ENCODE results near the gene PDZD8.

The PDZD8 gene

GRCh38 chr10:117391436-117392205, 16.4 kb upstream of the PDZD8 start:
- DNase-seq: no peak

GRCh38 chr10:117390420-117390819, 15.2 kb upstream of the PDZD8 start:
- DNase-seq: no peak

GRCh38 chr10:117386805-117387204, 11.6 kb upstream of the PDZD8 start:
- no peak for DNase-seq

GRCh38 chr10:117382861-117383260, 7.6 kb upstream of the PDZD8 start:
- no peak for DNase-seq

DNA sequence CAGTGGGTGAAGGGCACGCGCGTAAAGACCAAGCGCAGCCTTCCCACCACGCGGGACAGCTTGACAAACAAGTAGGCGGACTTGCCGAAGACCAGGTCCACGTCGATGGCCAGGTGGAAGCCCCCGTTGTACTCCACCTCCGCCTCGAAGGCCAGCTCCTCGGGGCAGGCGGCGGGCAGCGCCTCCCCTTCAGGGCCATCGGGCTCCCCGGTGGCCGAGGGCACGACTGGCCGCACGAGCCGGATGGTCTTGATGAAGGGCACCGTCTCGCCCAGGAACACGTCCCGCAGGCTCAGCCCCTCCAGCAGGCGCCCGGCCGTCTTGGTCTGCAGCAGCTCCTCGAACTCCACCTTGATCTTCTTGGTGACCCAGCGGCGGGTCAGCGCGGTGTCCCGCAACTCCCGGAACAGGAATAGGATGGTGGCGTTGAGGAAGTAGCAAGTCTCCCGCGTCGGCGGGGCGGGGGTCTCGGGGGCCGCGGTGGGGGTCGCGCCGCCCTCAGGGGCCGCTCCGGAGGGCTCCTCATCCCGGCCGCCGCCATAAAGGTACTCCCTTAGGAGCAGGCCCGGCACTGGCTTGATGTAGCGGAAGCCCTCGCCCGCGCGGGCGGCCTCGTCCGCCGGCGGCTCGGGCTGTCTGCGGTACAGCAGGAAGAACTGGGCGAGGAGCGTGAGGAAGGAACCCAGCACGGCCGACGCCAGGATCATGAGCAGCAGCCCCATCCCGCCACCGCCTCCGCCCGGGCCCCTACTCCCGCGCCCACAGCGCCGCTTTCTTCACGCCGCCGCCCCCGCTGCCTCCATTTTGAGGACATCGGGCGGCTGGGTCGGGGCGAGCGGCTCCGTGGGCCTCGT, 507 bp downstream of the PDZD8 start:
- no peak for DNase-seq

DNA sequence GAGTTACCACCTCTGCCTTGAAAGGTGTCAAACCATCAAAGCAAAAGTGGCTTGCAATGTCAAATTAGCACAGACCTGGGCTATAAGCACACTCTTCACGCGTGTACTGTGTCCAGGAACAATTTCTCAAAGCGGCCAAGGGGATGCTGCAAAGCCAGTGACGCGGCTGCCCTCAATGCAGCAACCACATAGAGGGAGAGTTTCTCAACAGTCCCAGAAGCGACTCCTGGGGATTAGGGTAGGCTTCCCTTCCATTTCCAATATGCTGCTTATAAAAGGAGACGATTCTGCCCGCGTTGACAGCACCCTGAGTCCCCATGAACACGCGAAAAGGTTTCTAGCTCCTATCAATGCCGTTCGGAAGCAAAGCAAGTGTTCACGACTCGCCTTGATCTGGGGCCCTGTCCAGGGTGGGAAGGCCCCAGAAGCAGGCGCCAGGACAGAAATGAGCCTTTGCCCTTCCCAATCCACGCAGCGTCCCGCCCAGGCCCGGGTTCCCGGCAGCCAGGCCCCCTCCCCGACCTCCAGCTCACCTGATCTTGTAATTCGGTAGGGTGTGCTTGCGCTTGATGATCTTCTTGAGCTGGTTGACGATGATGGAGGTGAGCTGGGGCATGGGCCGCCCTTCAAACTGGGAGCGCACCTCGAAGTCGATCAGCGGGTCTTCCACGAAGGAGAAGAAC, 1.3 kb downstream of the PDZD8 start:
- no peak for DNase-seq

DNA sequence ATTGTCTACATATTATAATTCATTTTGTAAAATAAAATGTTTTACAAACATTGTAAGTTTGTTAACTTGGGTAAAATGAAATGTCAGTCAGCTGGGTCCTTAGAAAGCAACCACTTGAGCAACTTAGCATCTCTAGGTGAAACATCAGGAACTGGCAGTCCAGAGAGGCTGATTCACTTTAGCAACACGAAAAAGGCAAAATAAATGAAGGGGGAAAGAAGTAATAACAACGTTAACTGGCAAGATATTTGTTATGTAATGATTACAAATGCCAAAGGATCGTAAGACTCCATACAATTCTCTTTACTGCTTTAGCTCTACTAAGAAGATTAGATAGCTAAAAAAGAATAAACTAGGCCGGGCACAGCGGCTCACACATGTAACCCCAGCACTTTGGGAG, 5.0 kb downstream of the PDZD8 start:
- no peak for DNase-seq

DNA sequence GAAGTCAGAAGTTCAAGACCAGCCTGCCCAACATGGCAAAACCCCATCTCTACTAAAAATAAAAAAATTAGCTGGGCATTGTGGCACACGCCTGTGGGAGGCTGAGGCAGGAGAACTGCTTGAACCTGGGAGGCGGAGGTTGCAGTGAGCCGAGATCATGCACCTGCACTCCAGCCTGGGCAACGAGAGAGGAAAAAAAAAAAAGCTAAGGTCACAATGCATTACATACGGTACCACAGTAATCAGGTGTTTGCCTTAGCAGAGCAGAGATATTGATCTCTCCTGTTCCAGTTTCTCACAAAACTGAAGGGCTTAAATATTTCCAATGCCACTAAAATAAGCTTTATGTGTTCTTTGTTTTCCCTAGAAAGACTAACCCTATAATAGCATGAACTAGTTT, 7.5 kb downstream of the PDZD8 start:
- no peak for DNase-seq

GRCh38 chr10:117366741-117367140, 8.5 kb downstream of the PDZD8 start:
- no peak for DNase-seq

DNA sequence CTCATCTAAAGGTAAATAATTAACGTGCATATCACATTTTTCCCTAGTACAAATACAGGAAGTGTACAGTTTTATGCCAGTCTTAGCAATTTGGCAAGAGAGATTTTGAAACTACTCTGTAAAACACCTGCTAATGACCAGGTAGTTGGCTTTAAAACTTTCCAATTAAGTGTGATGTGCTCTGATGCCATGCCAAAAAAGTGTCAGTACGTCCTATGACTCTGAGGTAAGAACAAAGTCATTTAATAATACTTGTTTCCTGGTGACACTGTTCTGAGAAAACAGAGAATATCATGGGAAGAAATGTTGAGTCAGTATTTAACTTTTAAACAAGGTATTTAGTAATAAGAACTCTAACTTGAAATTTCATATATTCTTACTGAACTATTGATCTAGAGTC, 9.6 kb downstream of the PDZD8 start:
- DNase-seq: no peak

- no peak for DNase-seq
Observed at GRCh38 chr10:117364110-117364960, 10.9 kb downstream of the PDZD8 start.

DNA sequence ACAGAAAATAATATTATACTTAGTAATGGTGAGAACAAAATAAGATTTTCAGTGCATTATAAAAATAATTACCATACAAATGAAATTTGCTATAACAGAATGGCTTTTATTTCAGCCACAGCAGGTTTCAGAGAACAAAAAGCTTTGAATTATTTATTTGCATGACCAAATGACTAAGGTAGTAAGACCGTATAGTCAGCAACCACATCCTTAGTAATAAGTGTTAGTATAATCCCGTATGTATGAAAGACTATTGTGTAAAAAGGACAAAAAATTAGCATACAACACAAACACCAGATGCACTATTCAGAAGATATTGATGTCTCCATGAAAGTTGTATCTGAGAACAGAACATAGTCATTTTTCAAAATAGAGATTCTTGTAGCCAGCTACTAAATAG, 12.2 kb downstream of the PDZD8 start:
- no peak for DNase-seq

- no peak for DNase-seq
Observed at GRCh38 chr10:117362313-117362712, 12.9 kb downstream of the PDZD8 start.

DNA sequence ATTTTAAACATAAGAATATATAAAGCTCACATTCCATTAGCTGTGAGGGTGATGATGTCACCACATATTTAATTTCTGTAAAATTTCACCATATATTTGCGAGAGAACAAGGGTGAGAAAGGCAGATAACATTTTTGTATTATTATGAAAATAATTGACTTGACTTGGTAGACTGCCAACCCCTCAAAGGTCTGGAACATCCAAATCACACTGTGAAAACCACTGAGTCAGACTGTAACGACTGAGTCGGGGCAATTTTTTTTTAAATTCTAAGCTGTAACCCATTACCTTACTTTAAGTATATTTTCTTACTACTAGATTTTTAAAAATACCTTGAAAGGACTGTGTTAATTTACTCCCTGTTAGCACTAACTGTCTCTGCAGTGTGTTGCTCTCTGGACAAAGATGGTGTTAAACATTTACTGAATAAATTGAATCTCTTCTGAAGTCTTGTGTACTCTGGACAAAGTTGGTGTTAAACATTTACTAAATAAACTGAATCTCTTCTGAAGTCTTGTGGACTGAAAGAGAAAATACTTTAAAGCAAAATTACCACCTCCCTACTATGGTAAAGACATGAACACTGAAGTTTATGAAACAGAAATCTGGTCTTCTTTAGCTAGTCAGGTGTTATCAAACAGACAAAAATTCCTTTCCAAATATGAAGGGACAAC, 14.1 kb downstream of the PDZD8 start:
- no peak for DNase-seq

GRCh38 chr10:117360016-117360415, 15.2 kb downstream of the PDZD8 start:
- no peak for DNase-seq

DNA sequence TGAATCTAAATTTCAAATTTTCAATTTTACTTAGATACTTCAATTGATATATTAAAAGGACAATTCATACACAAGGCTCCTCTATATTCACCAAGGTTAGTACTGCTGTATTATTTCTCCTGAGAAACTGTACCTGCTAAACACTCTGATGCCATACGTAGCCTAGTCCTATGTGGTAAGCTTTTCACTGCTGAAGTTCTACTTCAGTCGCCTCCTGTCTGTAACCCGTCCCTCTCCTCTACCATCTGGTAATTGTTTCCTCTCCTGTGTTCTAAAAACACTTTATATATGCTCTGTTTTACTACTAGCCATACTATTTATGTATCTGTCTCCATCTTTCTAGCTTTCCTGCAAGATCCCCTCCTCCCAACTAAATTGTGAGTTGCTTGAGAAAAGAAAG, 20.2 kb downstream of the PDZD8 start:
- DNase-seq: no peak

GRCh38 chr10:117353684-117354083, 21.6 kb downstream of the PDZD8 start:
- DNase-seq: no peak

DNA sequence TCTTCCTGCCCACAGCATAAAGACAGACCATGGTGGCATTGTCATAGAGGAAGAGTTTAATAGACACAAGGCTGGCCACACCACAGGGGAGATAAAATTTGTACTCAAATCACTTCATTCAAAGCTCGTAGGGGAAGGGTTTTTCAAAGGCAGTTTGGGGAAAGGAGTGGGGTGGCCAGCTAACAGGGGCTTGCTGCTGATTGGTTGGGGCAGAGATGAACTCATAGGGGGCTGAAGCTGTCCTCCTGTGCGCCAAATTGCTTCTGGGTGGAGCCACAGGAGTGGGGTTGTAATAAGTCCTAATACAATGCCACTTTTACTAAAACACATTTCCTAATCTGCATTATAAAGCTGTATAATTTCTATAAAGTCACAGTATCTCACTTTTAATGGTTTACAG, 22.5 kb downstream of the PDZD8 start:
- DNase-seq: no peak

DNA sequence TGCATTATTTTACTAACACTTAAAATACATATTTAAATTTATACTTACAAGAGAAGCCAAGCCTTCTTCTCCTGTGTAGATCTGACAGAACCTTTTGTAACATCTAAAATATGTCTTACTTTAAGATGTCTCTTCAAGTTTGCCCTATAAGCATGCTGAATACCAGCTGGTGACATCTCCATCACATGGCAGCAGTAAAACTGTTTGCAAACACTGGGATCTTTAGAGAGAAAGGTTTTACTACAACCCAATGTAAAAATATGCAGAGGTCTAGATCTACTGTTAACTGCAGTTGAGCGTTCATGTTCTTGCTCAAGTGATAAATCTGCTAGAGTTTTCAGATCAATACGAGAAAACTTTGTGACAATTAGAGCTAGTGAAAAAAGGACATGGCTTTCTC, 23.2 kb downstream of the PDZD8 start:
- DNase-seq: no peak

- DNase-seq: no peak
Observed at GRCh38 chr10:117351558-117351957, 23.7 kb downstream of the PDZD8 start.

DNA sequence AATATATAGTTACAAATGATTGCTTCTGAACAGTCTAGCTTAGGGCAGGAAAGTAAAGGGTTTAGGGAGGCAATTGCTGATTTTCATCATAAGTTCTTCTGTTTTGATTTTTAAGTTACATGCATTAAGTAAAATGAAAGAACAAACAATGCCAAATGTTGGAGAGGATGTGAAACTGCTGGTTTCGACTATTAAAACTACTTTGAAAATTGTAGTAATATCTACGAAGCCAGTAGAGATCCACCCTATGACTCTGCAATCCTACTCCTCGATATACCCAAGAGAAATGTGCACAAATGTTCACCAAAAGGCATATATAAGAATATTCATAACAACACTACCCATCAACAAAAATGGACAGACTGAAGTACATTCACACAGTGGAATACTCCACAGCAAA, 24.3 kb downstream of the PDZD8 start:
- no peak for DNase-seq

DNA sequence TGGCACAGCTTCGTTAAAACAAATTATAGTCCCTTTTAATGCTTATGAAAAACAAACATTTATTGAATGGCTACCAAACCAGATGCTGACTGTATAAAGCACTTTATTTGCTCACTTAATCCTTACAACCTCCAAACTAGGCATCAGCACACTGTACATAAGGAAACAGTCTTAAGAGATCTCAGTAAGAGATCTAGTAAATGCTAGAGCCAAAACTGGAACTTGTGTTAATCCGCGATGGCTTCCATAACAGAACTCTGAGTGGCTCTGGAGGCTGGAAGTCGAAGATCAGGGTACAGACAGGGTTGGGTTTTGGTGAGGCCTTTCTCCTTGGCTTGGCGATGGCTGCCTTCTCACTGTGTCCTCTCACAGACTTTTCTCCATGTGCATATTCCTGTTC, 27.0 kb downstream of the PDZD8 start:
- DNase-seq: no peak

All from NCI-H2227 treated with DMSO at 0.1 percent for 48 hours (cell line).